Suprapubic skin (tissue), 4 donors: ENCODE results near the gene PPIB. TPM values are rescaled to one million over a fixed set of nuclear protein-coding genes. Genes with fewer than 3 reads are reported as not detected.
A peak's percentile ranks its signal among the peaks of the same experiment; 100 is the strongest.

Source experiments
- DNase-seq, 2 donors: peaks; one replicate each; pipeline ENCODE4 v3.0.0-alpha.2; 2019; ENCODE audit warnings: low spot score in 2 of 2
- H3K27ac ChIP-seq: fragments of 200-600 bp; sonication (generic); one replicate; pipeline ENCODE4 v1.5.1; 2019
- H3K27me3 ChIP-seq: fragments of 200-600 bp; sonication (generic); one replicate; pipeline ENCODE4 v1.5.1; 2019
- H3K36me3 ChIP-seq: fragments of 200-600 bp; sonication (generic); one replicate; pipeline ENCODE4 v1.5.1; 2019
- H3K4me1 ChIP-seq: fragments of 200-600 bp; sonication (generic); one replicate; pipeline ENCODE4 v1.5.1; 2019
- H3K4me3 ChIP-seq: fragments of 200-600 bp; sonication (generic); one replicate; pipeline ENCODE4 v1.5.1; 2019; ENCODE audit warnings: mild to moderate bottlenecking
- H3K9me3 ChIP-seq: fragments of 200-600 bp; sonication (generic); one replicate; pipeline ENCODE4 v1.5.1; 2019
- CTCF ChIP-seq, 2 donors: fragments of 200-600 bp in 1 of 2; fragments of 450-650 bp in 1 of 2; sonication (generic) in 1 of 2; IDR thresholded peaks; one replicate each; pipeline ENCODE4 v1.5.1; 2016 to 2019; ENCODE audit warnings: antibody characterized with exemption in 2 of 2, mild to moderate bottlenecking in 1 of 2, moderate library complexity in 1 of 2
- EP300 ChIP-seq: sonication (generic); formaldehyde crosslinking; IDR thresholded peaks from one replicate; pipeline ENCODE4 v1.6.1; 2017; ENCODE audit warnings: antibody characterized with exemption
- POLR2A ChIP-seq, 2 donors: fragments of 450-650 bp; IDR thresholded peaks; one replicate each; pipeline ENCODE4 v1.6.1; 2017; ENCODE audit warnings: antibody characterized with exemption in 2 of 2, mild to moderate bottlenecking in 2 of 2, moderate library complexity in 2 of 2
- POLR2AphosphoS5 ChIP-seq, 3 donors: sonication (generic); formaldehyde crosslinking; IDR thresholded peaks; one replicate each; pipeline ENCODE4 v1.6.1; 2017; ENCODE audit warnings: antibody characterized with exemption in 3 of 3
- WGBS: methylation state at CpG from one replicate; pipeline ENCODE4 v1.1.5; 2018; 5-methylcytosine and 5-hydroxymethylcytosine counted together
- total RNA-seq, 4 donors: library from RNA; depleted of rRNA; stranded (reverse); fragments of >200 nt; gene quantifications; one replicate each; pipeline ENCODE4 v1.1.0, GENCODE V29; 2016

The PPIB gene
- total RNA-seq, 4 donors from 2014 or later, result 124 to 248 (median 180) TPM

DNA sequence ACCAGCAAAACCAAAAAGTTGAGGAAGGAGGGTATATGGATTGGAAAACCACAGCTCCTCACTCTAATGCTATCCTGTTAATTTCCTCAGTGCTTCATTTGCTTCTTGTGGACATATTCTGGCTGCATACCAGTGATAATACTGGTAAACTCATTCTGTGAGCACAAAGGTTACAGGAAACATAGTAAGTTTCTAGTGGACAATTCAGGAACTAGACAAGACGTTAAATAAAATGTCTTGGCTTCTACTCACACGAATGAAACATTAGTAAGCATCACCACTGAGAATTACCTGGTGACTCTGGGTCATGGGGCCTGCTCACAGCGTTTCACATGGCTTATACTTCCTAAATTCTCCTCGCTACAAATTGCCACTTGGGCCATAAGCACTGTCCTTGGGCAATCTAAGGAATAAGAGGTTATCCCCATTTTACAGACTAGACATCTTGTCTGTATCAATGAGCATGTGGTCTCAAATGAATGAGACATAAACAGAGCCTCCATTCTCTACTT, 20.1 kb upstream of the PPIB start:
- 90% methylated on average over 4 of the region's 4 CpGs for WGBS
- Histone ChIP-seq H3K4me3 (no peak overlapping the region), H3K27me3 (no peaks in the 10 kb centered on the region), H3K4me1 (peaks cover 3% of the 10 kb centered on the region), H3K9me3 (no peaks in the 10 kb centered on the region), H3K27ac (no peak overlapping the region), H3K36me3 (peaks cover 31% of the 10 kb centered on the region)
- no peak for DNase-seq
- no peak for TF ChIP-seq POLR2A (IDR thresholded peaks at IDR 0.05)
- no peak for TF ChIP-seq EP300
- TF ChIP-seq CTCF (IDR thresholded peaks at IDR 0.05), result no peak
- no peak for TF ChIP-seq POLR2AphosphoS5 (IDR thresholded peaks at IDR 0.05)

DNA sequence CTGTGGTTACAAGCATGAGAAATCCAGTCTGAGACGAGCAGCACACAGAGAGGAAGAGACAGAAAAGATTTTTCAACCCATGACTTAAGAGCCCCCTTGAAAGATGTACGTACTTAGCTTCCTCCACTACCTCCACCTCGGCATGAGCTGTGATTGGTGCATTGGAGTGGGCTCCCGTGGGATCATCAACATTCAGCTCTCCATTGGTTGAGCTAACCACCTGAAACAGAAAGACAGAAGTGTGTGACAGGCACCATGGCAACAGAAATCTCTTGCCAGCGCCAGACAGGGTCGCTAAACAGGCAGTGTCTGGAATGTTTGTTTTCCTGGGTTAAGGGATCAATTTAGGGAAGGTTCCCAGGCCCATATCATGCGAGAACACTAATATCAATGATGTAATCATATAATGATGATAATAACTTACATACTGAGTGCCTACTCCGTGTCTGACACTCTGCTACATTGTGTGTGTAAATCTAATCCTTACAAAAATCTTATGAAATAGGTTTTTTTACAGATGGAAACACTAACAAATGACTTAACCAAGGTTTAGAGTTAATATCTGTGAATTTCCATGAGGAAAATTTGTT, 17.5 kb upstream of the PPIB start:
- no peak for DNase-seq
- no peak overlapping the region for H3K27ac ChIP-seq
- WGBS, result 89% methylated on average over 8 of the region's 8 CpGs
- H3K4me3 ChIP-seq, result no peak overlapping the region
- H3K4me1 ChIP-seq, result no peaks in the 10 kb centered on the region
- peaks cover 43% of the 10 kb centered on the region for H3K36me3 ChIP-seq
- no peaks in the 10 kb centered on the region for H3K27me3 ChIP-seq
- no peak for TF ChIP-seq EP300
- TF ChIP-seq POLR2A (IDR thresholded peaks at IDR 0.05), result no peak
- TF ChIP-seq CTCF (IDR thresholded peaks at IDR 0.05), result no peak
- no peak for TF ChIP-seq POLR2AphosphoS5 (IDR thresholded peaks at IDR 0.05)
- no peaks in the 10 kb centered on the region for H3K9me3 ChIP-seq

DNA sequence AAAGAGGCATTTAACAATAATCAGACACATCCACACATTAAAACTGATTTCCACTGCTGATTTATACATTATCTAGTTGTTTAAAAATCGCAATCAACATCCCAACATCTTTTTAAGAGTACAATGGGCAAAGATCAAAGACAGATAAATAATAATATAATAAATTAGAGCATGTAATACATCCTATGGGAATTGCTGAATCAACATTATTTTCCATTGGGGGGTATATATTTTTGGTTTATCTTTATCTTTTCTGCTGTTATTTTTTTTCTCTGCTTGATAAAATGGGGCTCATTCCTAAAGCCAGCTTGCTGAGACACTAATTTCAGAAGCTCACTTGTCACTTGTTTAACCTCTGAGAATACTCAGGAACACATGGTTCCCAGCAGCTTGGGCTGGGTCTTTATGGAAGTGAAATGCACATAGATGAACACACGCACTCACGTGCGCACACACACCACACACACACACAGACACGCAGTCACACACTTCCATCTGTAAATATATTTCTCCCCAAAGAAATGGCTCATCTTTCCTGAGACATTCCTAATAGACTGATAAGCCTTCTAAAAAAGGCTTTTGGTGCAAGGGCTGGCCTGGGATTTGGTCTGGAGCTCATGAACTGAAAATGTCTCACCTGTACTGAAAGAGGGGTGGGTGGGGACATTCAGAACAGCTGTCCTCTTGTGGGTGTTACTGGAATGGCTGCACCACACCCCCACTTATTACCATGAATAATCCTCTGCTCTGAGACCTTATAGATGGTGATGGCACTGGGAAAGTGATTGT, 3.5 kb upstream of the PPIB start:
- no peaks in the 10 kb centered on the region for H3K27me3 ChIP-seq
- DNase-seq, result no peak
- WGBS, result 70% methylated on average over 5 of the region's 5 CpGs
- H3K27ac ChIP-seq, result no peak overlapping the region
- H3K4me1 ChIP-seq, result peaks cover 25% of the 10 kb centered on the region
- TF ChIP-seq EP300 (no peak), CTCF (IDR thresholded peaks at IDR 0.05) (no peak), POLR2A (IDR thresholded peaks at IDR 0.05) (no peak), POLR2AphosphoS5 (IDR thresholded peaks at IDR 0.05) (no peak)
- H3K36me3 ChIP-seq, result peaks cover 12% of the 10 kb centered on the region
- no peaks in the 10 kb centered on the region for H3K9me3 ChIP-seq
- H3K4me3 ChIP-seq, result no peak overlapping the region

DNA sequence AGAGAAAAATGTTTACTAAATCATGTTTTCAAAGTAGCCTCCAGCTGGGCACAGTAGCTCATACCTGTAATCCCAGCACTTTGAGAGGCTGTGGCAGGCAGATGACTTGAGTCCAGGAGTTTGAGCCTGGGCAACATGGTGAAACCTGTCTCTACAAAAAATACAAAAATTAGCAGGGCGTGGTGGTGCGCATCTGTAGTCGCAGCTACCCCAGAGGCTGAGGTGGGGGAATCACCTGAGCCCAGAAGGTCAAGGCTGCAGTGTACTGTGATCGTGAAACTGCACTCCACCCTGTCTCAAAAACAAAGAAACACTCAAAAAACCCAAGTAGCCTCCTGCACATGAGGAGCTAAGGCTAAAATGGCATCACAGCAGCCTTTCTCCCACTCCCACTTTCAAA, 1.6 kb upstream of the PPIB start:
- TF ChIP-seq EP300, result no peak
- no peak for TF ChIP-seq POLR2A (IDR thresholded peaks at IDR 0.05)
- no peak for TF ChIP-seq POLR2AphosphoS5 (IDR thresholded peaks at IDR 0.05)
- TF ChIP-seq CTCF (IDR thresholded peaks at IDR 0.05), result no peak
- no peak for DNase-seq
- Histone ChIP-seq H3K27ac (no peak overlapping the region), H3K36me3 (peaks cover 22% of the 10 kb centered on the region), H3K9me3 (no peaks in the 10 kb centered on the region), H3K4me3 (no peak overlapping the region), H3K4me1 (peaks cover 41% of the 10 kb centered on the region), H3K27me3 (no peaks in the 10 kb centered on the region)
- 73% methylated on average over 4 of the region's 4 CpGs for WGBS

- TF ChIP-seq POLR2AphosphoS5 (IDR thresholded peaks at IDR 0.05) (no peak), EP300 (no peak), CTCF (IDR thresholded peaks at IDR 0.05) (no peak), POLR2A (IDR thresholded peaks at IDR 0.05) (no peak)
- Histone ChIP-seq H3K9me3 (no peaks in the 10 kb centered on the region), H3K4me3 (peak overlapping the region; percentile 94), H3K4me1 (peaks cover 45% of the 10 kb centered on the region), H3K27me3 (no peaks in the 10 kb centered on the region), H3K36me3 (peaks cover 28% of the 10 kb centered on the region), H3K27ac (peak overlapping the region; percentile 79)
- WGBS, result 38% methylated on average over 14 of the region's 14 CpGs
- DNase-seq, result no peak
Measured at GRCh38 chr15:64163659-64164362, 989 bp upstream of the PPIB start.
